CD14-positive monocyte (primary cell): ENCODE results near the gene WDSUB1. TPM values are rescaled to one million over a fixed set of nuclear protein-coding genes. Genes with fewer than 3 reads are reported as not detected.

Experiments
- DNase-seq, 3 donors: peaks; one replicate each; pipeline ENCODE4 v3.0.0-alpha.2; 2011 to 2022
- H2AFZ ChIP-seq: 2 replicates; pipeline ENCODE4 v1.6.0; 2012; ENCODE audit warnings: mild to moderate bottlenecking, low read depth, low read length, inconsistent platforms; ENCODE audit not compliant: insufficient read depth, poor library complexity, severe bottlenecking
- H3K27ac ChIP-seq, 2 donors: 1 replicate in 1 of 2; 2 replicates in 1 of 2; pipeline ENCODE4 v1.5.1; 2012 to 2013; ENCODE audit warnings: low read length in 2 of 2, control low read depth in 1 of 2, inconsistent platforms in 1 of 2, low read depth in 1 of 2, mild to moderate bottlenecking in 1 of 2
- H3K27me3 ChIP-seq, 2 donors: one replicate each; pipeline versions ENCODE4 v1.6.0 to v1.6.1; 2011 to 2013; ENCODE audit warnings: low read length in 2 of 2; ENCODE audit not compliant: control insufficient read depth in 2 of 2, insufficient read depth in 2 of 2
- H3K36me3 ChIP-seq, 2 donors: replicated peaks in 1 of 2; 1 replicate in 1 of 2; 2 replicates in 1 of 2; pipeline versions ENCODE4 v1.5.1 to v1.6.1; 2012 to 2013; ENCODE audit warnings: low read length in 2 of 2, control low read depth in 1 of 2, inconsistent platforms in 1 of 2, mild to moderate bottlenecking in 1 of 2; ENCODE audit not compliant: insufficient read depth in 2 of 2, control insufficient read depth in 1 of 2
- H3K4me1 ChIP-seq, 2 donors: 1 replicate in 1 of 2; 2 replicates in 1 of 2; pipeline versions ENCODE4 v1.5.1 to v1.6.1; 2012 to 2013; ENCODE audit warnings: low read length in 2 of 2, control low read depth in 1 of 2, inconsistent platforms in 1 of 2, mild to moderate bottlenecking in 1 of 2, moderate library complexity in 1 of 2; ENCODE audit not compliant: insufficient read depth in 2 of 2, control insufficient read depth in 1 of 2
- H3K4me2 ChIP-seq: replicated peaks from 2 replicates; pipeline ENCODE3; 2012; ENCODE audit warnings: low read length, moderate library complexity, mild to moderate bottlenecking; ENCODE audit not compliant: poor library complexity, severe bottlenecking; ENCODE audit errors: extremely low read depth
- H3K4me3 ChIP-seq, 3 experiments: fragments of 200-600 bp in 1 of 3; sonication (generic) in 1 of 3; replicated peaks in 1 of 3; 1 replicate in 2 of 3; 2 replicates in 1 of 3; pipeline ENCODE4 v1.5.1; 2011 to 2013; ENCODE audit warnings: low read length in 3 of 3, mild to moderate bottlenecking in 3 of 3, control low read depth in 2 of 3, low read depth in 2 of 3, inconsistent platforms in 1 of 3, moderate library complexity in 1 of 3
- H3K79me2 ChIP-seq: 2 replicates; pipeline ENCODE4 v1.6.0; 2012; ENCODE audit warnings: mild to moderate bottlenecking, control low read depth, inconsistent platforms, low read length, moderate library complexity; ENCODE audit not compliant: insufficient read depth
- H3K9ac ChIP-seq: 2 replicates; pipeline ENCODE4 v1.6.0; 2017; ENCODE audit warnings: low read length, mild to moderate bottlenecking; ENCODE audit not compliant: insufficient read depth, poor library complexity, severe bottlenecking
- H3K9me3 ChIP-seq, 2 donors: replicated peaks in 1 of 2; 1 replicate in 1 of 2; 2 replicates in 1 of 2; pipeline versions ENCODE4 v1.5.1 to v1.6.1; 2012 to 2013; ENCODE audit warnings: low read length in 2 of 2, control low read depth in 1 of 2; ENCODE audit not compliant: control insufficient read depth in 1 of 2, insufficient read depth in 1 of 2
- H4K20me1 ChIP-seq: 2 replicates; pipeline ENCODE4 v1.6.0; 2012; ENCODE audit warnings: mild to moderate bottlenecking, low read length, control low read depth, moderate library complexity; ENCODE audit not compliant: insufficient read depth
- H3K27ac Mint-ChIP-seq, 7 donors: one replicate each; pipeline ENCODE4 v1.8.0; 2020; ENCODE audit warnings: mild to moderate bottlenecking in 7 of 7, mixed read lengths in 7 of 7, moderate library complexity in 6 of 7, inconsistent platforms in 2 of 7
- H3K27me3 Mint-ChIP-seq, 3 donors: one replicate each; pipeline ENCODE4 v1.8.0; 2021 to 2022; ENCODE audit warnings: low read depth in 3 of 3, mild to moderate bottlenecking in 3 of 3, mixed read lengths in 3 of 3, moderate library complexity in 3 of 3, inconsistent platforms in 1 of 3
- H3K36me3 Mint-ChIP-seq, 2 donors: one replicate each; pipeline ENCODE4 v1.8.0; 2020; ENCODE audit warnings: mixed read lengths in 2 of 2, inconsistent platforms in 1 of 2, mild to moderate bottlenecking in 1 of 2
- H3K4me1 Mint-ChIP-seq: one replicate; pipeline ENCODE4 v1.8.0; 2020; ENCODE audit warnings: mild to moderate bottlenecking, mixed read lengths
- H3K4me3 Mint-ChIP-seq, 2 donors: one replicate each; pipeline ENCODE4 v1.8.0; 2020; ENCODE audit warnings: mild to moderate bottlenecking in 2 of 2, mixed read lengths in 2 of 2, moderate library complexity in 1 of 2
- H3K9me3 Mint-ChIP-seq, 7 donors: one replicate each; pipeline ENCODE4 v1.8.0; 2020 to 2022; ENCODE audit warnings: mixed read lengths in 7 of 7, mild to moderate bottlenecking in 6 of 7, moderate library complexity in 6 of 7, inconsistent platforms in 2 of 7
- CTCF ChIP-seq: fragments of 200-600 bp; IDR thresholded peaks from one replicate; pipeline ENCODE4 v1.8.0; 2022; ENCODE audit warnings: antibody characterized with exemption, mild to moderate bottlenecking
- WGBS: methylation state at CpG from one replicate; pipeline ENCODE4 v1.1.5; 2013; ENCODE audit warnings: missing lambda C conversion rate; ENCODE audit not compliant: insufficient coverage; 5-methylcytosine and 5-hydroxymethylcytosine counted together
- intact Hi-C, 2 donors: fragments of 100-400 bp; cut with micrococcal nuclease; formaldehyde crosslinking; loops; one replicate each; pipeline versions ENCODE4 v1.15.0 to v1.15.1; 2023
- polyA plus RNA-seq, 3 donors: library from polyadenylated mRNA; depleted of rRNA in 1 of 3; unstranded in 2 of 3; stranded (reverse) in 1 of 3; fragments of 300-500 nt in 2 of 3; fragments of >200 nt in 1 of 3; fragmentation: Illumina TruSeq in 2 of 3; gene quantifications; 1 replicate in 2 of 3; 2 replicates in 1 of 3; pipeline ENCODE4 v1.2.3, GENCODE V29; 2012 to 2021

WDSUB1 gene
- polyA plus RNA-seq, 3 donors, result 9.4 to 17.8 (median 10.1) TPM

GRCh38 chr2:159213296-159213695 lies 73.2 kb downstream of the WDSUB1 start:
- WGBS, result 100% methylated on average over 3 of the region's 5 CpGs
- peaks cover 0 to 13% (median 5%) of the 10 kb centered on the region in 7 donors for H3K9me3 Mint-ChIP-seq

DNA sequence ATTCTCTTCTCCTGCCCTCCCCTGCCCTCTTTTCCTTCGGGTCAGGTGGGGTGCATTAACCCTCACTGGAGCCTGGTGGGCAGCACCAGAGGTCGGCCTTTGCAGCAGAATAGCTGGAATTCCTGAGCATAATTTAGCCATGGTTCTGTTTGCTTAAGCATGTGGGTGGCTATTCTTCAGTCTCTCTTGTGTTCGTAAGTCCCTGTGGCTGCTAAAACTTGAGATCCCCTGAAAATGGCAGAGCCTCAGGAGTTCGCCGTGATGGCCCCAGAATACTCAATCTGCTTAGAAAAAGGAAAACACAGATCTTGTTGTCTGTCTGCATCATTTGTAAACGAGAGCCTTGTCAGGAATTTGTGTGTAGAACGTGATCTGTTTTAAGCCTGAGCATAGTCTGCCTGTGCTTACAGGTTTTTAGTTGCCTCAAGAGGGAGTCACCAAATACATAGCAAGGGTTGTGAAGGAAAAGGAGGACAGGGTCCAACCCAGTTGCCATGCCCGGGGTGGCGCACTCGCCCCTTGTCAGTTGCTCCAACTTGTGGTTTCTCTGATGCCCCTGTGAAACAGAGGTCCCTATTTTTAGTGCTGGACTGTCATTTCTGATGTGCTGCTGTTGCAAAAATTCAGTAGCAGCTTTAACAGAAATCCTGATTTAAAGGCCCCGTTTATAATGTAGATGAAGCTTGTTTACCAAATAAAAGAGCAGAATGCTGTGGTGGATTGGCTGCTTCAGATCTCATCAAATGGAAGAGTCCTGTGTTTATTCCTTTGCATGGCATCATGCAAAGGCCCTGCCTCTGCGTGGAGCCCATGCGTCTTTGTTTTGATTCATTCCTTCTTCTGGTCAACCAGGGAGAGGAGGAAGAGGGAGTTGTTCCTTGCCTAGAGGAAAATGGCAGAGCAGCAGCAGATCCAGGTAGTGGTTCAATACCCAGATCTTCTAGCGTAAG lies 74.8 kb downstream of the WDSUB1 start:
- Histone ChIP-seq H3K9ac (no peak overlapping the region), H3K4me2 (no peak overlapping the region), H2AFZ (peak overlapping the region; percentile 6), H3K4me3 (no peak overlapping the region), H3K4me1 (no peaks in the 10 kb centered on the region), H3K36me3 (no peaks in the 10 kb centered on the region), H4K20me1 (no peaks in the 10 kb centered on the region), H3K27ac (no peak overlapping the region), H3K79me2 (no peaks in the 10 kb centered on the region), H3K9me3 (no peaks in the 10 kb centered on the region), H3K27me3 (no peaks in the 10 kb centered on the region)
- H3K27ac Mint-ChIP-seq, result no peak overlapping the region
- H3K4me3 Mint-ChIP-seq, result no peak overlapping the region
- peaks cover 0 to 5% (median 0%) of the 10 kb centered on the region in 7 donors for H3K9me3 Mint-ChIP-seq
- WGBS, result 78% methylated on average over 11 of the region's 14 CpGs
- no peaks in the 10 kb centered on the region for H3K36me3 Mint-ChIP-seq
- no peaks in the 10 kb centered on the region for H3K27me3 Mint-ChIP-seq
- intact Hi-C loops, result no loop called here
- no peak for DNase-seq
- H3K4me1 Mint-ChIP-seq, result no peaks in the 10 kb centered on the region
- TF ChIP-seq CTCF, result no peak

More at GRCh38 chr2:159213296-159213695, 73.2 kb downstream of the WDSUB1 start:
- Mint-ChIP-seq H3K27me3 (no peaks in the 10 kb centered on the region), H3K36me3 (no peaks in the 10 kb centered on the region), H3K4me1 (no peaks in the 10 kb centered on the region), H3K4me3 (no peak overlapping the region), H3K27ac (no peak overlapping the region)
- no peak for TF ChIP-seq CTCF
- H3K27ac ChIP-seq, result no peak overlapping the region
- no peak overlapping the region for H2AFZ ChIP-seq
- no peaks in the 10 kb centered on the region for H3K27me3 ChIP-seq
- no peaks in the 10 kb centered on the region for H3K36me3 ChIP-seq
- intact Hi-C loops, result no loop called here
- no peak overlapping the region for H3K9ac ChIP-seq
- no peak for DNase-seq
- no peaks in the 10 kb centered on the region for H4K20me1 ChIP-seq
- H3K4me2 ChIP-seq, result no peak overlapping the region
- peaks cover 0 to 8% of the 10 kb centered on the region in 2 donors for H3K9me3 ChIP-seq
- no peak overlapping the region for H3K4me3 ChIP-seq
- no peaks in the 10 kb centered on the region for H3K4me1 ChIP-seq
- no peaks in the 10 kb centered on the region for H3K79me2 ChIP-seq
